Spinal cord (tissue), 10 donors: ENCODE data around the gene MAML3. TPM values are rescaled to one million over a fixed set of nuclear protein-coding genes. Genes with fewer than 3 reads are reported as not detected.

Experiments used
- DNase-seq, 6 donors: peaks; one replicate each; pipeline versions ENCODE4 v3.0.0 to v3.0.0-alpha.2; 2013 to 2015; ENCODE audit warnings: low spot score in 6 of 6, low read depth in 4 of 6
- H3K27ac ChIP-seq: one replicate; pipeline ENCODE4 v1.5.1; 2013; ENCODE audit warnings: low read depth, low read length, control low read depth
- H3K27me3 ChIP-seq: one replicate; pipeline ENCODE4 v1.6.1; 2013; ENCODE audit warnings: low read length; ENCODE audit not compliant: control insufficient read depth, insufficient read depth
- H3K36me3 ChIP-seq: one replicate; pipeline ENCODE4 v1.6.1; 2013; ENCODE audit warnings: low read length; ENCODE audit not compliant: control insufficient read depth, insufficient read depth
- H3K4me1 ChIP-seq: one replicate; pipeline ENCODE4 v1.6.1; 2013; ENCODE audit warnings: low read length; ENCODE audit not compliant: control insufficient read depth, insufficient read depth
- H3K4me3 ChIP-seq: one replicate; pipeline ENCODE4 v1.5.1; 2013; ENCODE audit warnings: low read depth, low read length, control low read depth
- H3K9me3 ChIP-seq: one replicate; pipeline ENCODE4 v1.6.1; 2013; ENCODE audit warnings: low read length; ENCODE audit not compliant: control insufficient read depth, insufficient read depth
- WGBS: methylation state at CpG from one replicate; pipeline ENCODE4 v1.1.5; 2013; ENCODE audit warnings: missing lambda C conversion rate; ENCODE audit not compliant: insufficient coverage; 5-methylcytosine and 5-hydroxymethylcytosine counted together
- polyA plus RNA-seq, 2 donors: library from polyadenylated mRNA; unstranded; fragments of 120-200 nt; gene quantifications; one replicate each; pipeline ENCODE4 v1.2.1, GENCODE V29; 2013; ENCODE audit not compliant: insufficient read length in 2 of 2
- total RNA-seq, 2 donors: library from RNA; depleted of rRNA in 1 of 2; stranded (reverse); fragments of 120-200 nt in 1 of 2; fragments of >200 nt in 1 of 2; gene quantifications; one replicate each; pipeline versions ENCODE4 v1.2.3 to v1.2.4, GENCODE V29; 2013 to 2014
- donor health status: healthy.

MAML3 gene
- total and polyA plus RNA-seq, 4 donors = 6.0 to 11.0 (median 8.2) TPM

GRCh38 chr4:139760567-139760966 lies 393.4 kb downstream of the MAML3 start:
- Histone ChIP-seq H3K27ac (no peak overlapping the region), H3K9me3 (no peaks in the 10 kb centered on the region), H3K36me3 (no peaks in the 10 kb centered on the region), H3K27me3 (no peaks in the 10 kb centered on the region), H3K4me1 (peaks cover 12% of the 10 kb centered on the region), H3K4me3 (no peak overlapping the region)
- WGBS = 60% methylated on average over 1 of the region's 4 CpGs
- DNase-seq = no peak

- no peak for DNase-seq
- no peak overlapping the region for H3K27ac ChIP-seq
- H3K36me3 ChIP-seq = no peaks in the 10 kb centered on the region
- H3K27me3 ChIP-seq = no peaks in the 10 kb centered on the region
- 90% methylated on average over 2 of the region's 4 CpGs for WGBS
- no peak overlapping the region for H3K4me3 ChIP-seq
- H3K4me1 ChIP-seq = peaks cover 4% of the 10 kb centered on the region
- no peaks in the 10 kb centered on the region for H3K9me3 ChIP-seq
Measured at GRCh38 chr4:139759097-139759496, 394.9 kb downstream of the MAML3 start.

- Histone ChIP-seq H3K27me3 (no peaks in the 10 kb centered on the region), H3K4me3 (no peak overlapping the region), H3K4me1 (no peaks in the 10 kb centered on the region), H3K36me3 (no peaks in the 10 kb centered on the region), H3K27ac (no peak overlapping the region), H3K9me3 (no peaks in the 10 kb centered on the region)
- 80% methylated on average over 6 of the region's 10 CpGs for WGBS
- DNase-seq = no peak
Measured at GRCh38 chr4:139756391-139757180, 397.4 kb downstream of the MAML3 start.

GRCh38 chr4:139754938-139755337 lies 399.0 kb downstream of the MAML3 start:
- H3K9me3 ChIP-seq = no peaks in the 10 kb centered on the region
- H3K4me3 ChIP-seq = no peak overlapping the region
- no peaks in the 10 kb centered on the region for H3K4me1 ChIP-seq
- H3K27ac ChIP-seq = no peak overlapping the region
- 89% methylated on average over 12 of the region's 12 CpGs for WGBS
- no peaks in the 10 kb centered on the region for H3K36me3 ChIP-seq
- DNase-seq = no peak
- H3K27me3 ChIP-seq = no peaks in the 10 kb centered on the region

- Histone ChIP-seq H3K4me3 (no peak overlapping the region), H3K4me1 (no peaks in the 10 kb centered on the region), H3K27me3 (no peaks in the 10 kb centered on the region), H3K9me3 (no peaks in the 10 kb centered on the region), H3K27ac (no peak overlapping the region), H3K36me3 (no peaks in the 10 kb centered on the region)
- no peak for DNase-seq
- WGBS = no CpG with 5 or more reads among the region's 3 CpGs
Measured at GRCh38 chr4:139753686-139754085, 400.3 kb downstream of the MAML3 start.

GRCh38 chr4:139749835-139750498 lies 404.0 kb downstream of the MAML3 start:
- 71% methylated on average over 3 of the region's 4 CpGs for WGBS
- Histone ChIP-seq H3K4me3 (no peak overlapping the region), H3K27me3 (no peaks in the 10 kb centered on the region), H3K4me1 (peaks cover 10% of the 10 kb centered on the region), H3K9me3 (no peaks in the 10 kb centered on the region), H3K36me3 (no peaks in the 10 kb centered on the region), H3K27ac (no peak overlapping the region)
- peak in 1 of 6 donors; percentile 52 for DNase-seq

GRCh38 chr4:139749338-139749737 lies 404.6 kb downstream of the MAML3 start:
- Histone ChIP-seq H3K4me3 (no peak overlapping the region), H3K9me3 (no peaks in the 10 kb centered on the region), H3K27ac (no peak overlapping the region), H3K4me1 (peaks cover 10% of the 10 kb centered on the region), H3K36me3 (no peaks in the 10 kb centered on the region), H3K27me3 (no peaks in the 10 kb centered on the region)
- WGBS = no CpG with 5 or more reads among the region's 6 CpGs
- DNase-seq = peak in 1 of 6 donors; percentile 81

- Histone ChIP-seq H3K4me1 (peaks cover 10% of the 10 kb centered on the region), H3K27ac (no peak overlapping the region), H3K27me3 (no peaks in the 10 kb centered on the region), H3K36me3 (no peaks in the 10 kb centered on the region), H3K4me3 (no peak overlapping the region), H3K9me3 (no peaks in the 10 kb centered on the region)
- DNase-seq = peak in 2 of 6 donors; percentile 57 to 71
- WGBS = 10% methylated on average over 9 of the region's 12 CpGs
Measured at GRCh38 chr4:139746431-139747171, 407.4 kb downstream of the MAML3 start.

- WGBS = 100% methylated on average over 5 of the region's 6 CpGs
- Histone ChIP-seq H3K9me3 (no peaks in the 10 kb centered on the region), H3K4me3 (no peak overlapping the region), H3K36me3 (no peaks in the 10 kb centered on the region), H3K27me3 (no peaks in the 10 kb centered on the region), H3K4me1 (peaks cover 19% of the 10 kb centered on the region), H3K27ac (no peak overlapping the region)
- no peak for DNase-seq
Measured at GRCh38 chr4:139745111-139745639, 408.8 kb downstream of the MAML3 start.
